ENCODE data around the gene MAST4. TPM values are rescaled to one million over a fixed set of nuclear protein-coding genes. Genes with fewer than 3 reads are reported as not detected.

The MAST4 gene
- polyA plus RNA-seq, 1 experiment: 11.6 TPM

DNA sequence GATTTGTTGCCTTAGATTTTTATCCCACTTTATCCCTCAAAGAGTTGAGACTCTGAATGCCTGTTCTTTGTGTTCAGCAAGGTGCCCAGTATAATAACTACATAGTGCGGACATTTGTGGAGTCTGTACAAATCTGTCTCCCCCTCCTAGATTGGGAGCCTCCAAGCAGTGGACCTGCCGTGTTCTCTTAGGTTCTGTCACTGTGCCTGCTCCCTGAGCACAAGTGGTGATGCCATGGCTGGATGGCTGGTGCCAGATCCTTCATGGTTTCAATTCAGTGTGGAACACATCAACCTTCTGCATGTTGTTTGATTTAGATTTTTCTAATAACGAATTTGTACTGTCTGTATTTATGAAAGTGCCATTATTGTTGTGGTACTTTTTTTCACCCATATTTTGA, 307.5 kb downstream of the MAST4 start:
- TF ChIP-seq, protein P1, sequence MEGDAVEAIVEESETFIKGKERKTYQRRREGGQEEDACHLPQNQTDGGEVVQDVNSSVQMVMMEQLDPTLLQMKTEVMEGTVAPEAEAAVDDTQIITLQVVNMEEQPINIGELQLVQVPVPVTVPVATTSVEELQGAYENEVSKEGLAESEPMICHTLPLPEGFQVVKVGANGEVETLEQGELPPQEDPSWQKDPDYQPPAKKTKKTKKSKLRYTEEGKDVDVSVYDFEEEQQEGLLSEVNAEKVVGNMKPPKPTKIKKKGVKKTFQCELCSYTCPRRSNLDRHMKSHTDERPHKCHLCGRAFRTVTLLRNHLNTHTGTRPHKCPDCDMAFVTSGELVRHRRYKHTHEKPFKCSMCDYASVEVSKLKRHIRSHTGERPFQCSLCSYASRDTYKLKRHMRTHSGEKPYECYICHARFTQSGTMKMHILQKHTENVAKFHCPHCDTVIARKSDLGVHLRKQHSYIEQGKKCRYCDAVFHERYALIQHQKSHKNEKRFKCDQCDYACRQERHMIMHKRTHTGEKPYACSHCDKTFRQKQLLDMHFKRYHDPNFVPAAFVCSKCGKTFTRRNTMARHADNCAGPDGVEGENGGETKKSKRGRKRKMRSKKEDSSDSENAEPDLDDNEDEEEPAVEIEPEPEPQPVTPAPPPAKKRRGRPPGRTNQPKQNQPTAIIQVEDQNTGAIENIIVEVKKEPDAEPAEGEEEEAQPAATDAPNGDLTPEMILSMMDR (IDR thresholded peaks at IDR 0.05; ENCODE audit: low read depth, low read length): no peak
- no peak for DNase-seq (ENCODE audit: low read depth, low spot score)
- CTCF ChIA-PET: no interaction called here
- H3K27me3 ChIP-seq (ENCODE audit: control insufficient read depth, insufficient read depth, low read length): no peaks in the 10 kb centered on the region
- no peak overlapping the region for H3K27ac ChIP-seq (ENCODE audit: low read depth, low read length)
- no peaks in the 10 kb centered on the region for H3K9me3 ChIP-seq (ENCODE audit: control insufficient read depth, insufficient read depth, low read length)
- H3K4me3 ChIP-seq (ENCODE audit: low read depth, low read length): no peak overlapping the region
- POLR2A ChIA-PET: no interaction called here

DNA sequence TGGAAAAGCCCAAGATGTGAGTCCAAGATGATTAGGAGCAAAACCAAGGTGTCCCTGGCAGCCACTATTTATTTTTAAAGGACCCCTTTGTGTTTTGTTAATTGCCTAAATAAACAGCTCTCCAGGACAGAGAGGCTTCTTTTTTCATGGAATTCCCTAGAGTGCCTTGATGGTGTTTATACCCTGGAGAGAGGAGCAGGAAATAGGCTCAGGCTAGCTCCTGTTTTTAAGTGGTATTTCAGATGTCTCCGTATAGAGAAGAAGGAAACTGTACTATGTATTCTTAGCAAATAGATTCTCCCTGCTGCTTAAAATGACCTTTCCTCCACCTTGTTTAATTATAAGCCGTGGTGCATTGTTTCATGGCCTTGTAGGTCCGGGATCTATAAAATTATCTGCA, 308.0 kb downstream of the MAST4 start:
- DNase-seq (ENCODE audit: low read depth, low spot score): no peak
- TF ChIP-seq, protein P1 (IDR thresholded peaks at IDR 0.05; ENCODE audit: low read depth, low read length): no peak
- Histone ChIP-seq H3K27ac (ENCODE audit: low read depth, low read length) (no peak overlapping the region), H3K27me3 (ENCODE audit: control insufficient read depth, insufficient read depth, low read length) (no peaks in the 10 kb centered on the region), H3K4me3 (ENCODE audit: low read depth, low read length) (no peak overlapping the region), H3K9me3 (ENCODE audit: control insufficient read depth, insufficient read depth, low read length) (no peaks in the 10 kb centered on the region)
- CTCF ChIA-PET: no interaction called here
- POLR2A ChIA-PET: no interaction called here

DNA sequence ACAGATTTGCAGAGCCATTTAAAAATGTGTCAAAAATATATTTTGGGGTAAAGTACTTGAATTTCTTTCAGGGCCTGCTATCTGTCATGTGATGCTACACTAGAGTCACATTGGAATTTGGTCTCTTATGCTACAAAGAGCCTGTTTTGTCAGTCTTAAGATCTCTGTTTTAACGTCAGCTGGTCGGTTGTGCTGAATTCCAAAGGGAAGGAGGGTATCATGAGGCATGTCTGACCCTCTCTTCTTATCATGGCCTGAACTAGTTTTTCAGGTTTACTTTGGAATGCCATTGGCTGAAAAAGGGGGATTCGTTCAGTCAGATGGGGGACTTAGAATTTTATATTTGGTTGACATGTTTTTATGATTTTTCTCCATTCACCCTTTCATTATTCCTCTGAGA, 309.8 kb downstream of the MAST4 start:
- no peaks in the 10 kb centered on the region for H3K9me3 ChIP-seq (ENCODE audit: control insufficient read depth, insufficient read depth, low read length)
- no peak overlapping the region for H3K4me3 ChIP-seq (ENCODE audit: low read depth, low read length)
- no peak for DNase-seq (ENCODE audit: low read depth, low spot score)
- TF ChIP-seq, protein P1 (IDR thresholded peaks at IDR 0.05; ENCODE audit: low read depth, low read length): no peak
- no peak overlapping the region for H3K27ac ChIP-seq (ENCODE audit: low read depth, low read length)
- H3K27me3 ChIP-seq (ENCODE audit: control insufficient read depth, insufficient read depth, low read length): no peaks in the 10 kb centered on the region
- ChIA-PET POLR2A (no interaction called here), CTCF (no interaction called here)

DNA sequence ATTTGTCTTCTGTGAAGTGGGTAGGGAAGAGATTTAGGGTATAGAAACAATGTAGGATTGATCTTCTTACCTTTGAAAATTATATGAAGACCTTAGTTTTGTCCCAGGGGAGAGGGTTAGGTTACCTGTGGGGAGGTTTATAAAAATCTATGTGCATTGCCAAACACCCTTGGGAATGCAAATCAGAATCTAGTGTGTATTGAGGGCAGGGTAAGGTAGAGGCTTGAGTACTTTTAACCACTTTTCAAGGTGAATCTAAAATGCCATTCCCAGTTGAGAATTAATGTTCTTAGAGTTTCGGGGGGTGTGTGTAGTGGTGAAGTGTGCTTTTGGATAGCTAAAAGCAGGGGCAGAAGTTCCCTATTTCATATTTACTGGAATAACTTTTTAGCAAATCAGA, 312.0 kb downstream of the MAST4 start:
- no peak for DNase-seq (ENCODE audit: low read depth, low spot score)
- Histone ChIP-seq H3K4me3 (ENCODE audit: low read depth, low read length) (no peak overlapping the region), H3K9me3 (ENCODE audit: control insufficient read depth, insufficient read depth, low read length) (no peaks in the 10 kb centered on the region), H3K27me3 (ENCODE audit: control insufficient read depth, insufficient read depth, low read length) (no peaks in the 10 kb centered on the region), H3K27ac (ENCODE audit: low read depth, low read length) (no peak overlapping the region)
- ChIA-PET CTCF (no interaction called here), POLR2A (no interaction called here)
- TF ChIP-seq, protein P1 (IDR thresholded peaks at IDR 0.05; ENCODE audit: low read depth, low read length): no peak

DNA sequence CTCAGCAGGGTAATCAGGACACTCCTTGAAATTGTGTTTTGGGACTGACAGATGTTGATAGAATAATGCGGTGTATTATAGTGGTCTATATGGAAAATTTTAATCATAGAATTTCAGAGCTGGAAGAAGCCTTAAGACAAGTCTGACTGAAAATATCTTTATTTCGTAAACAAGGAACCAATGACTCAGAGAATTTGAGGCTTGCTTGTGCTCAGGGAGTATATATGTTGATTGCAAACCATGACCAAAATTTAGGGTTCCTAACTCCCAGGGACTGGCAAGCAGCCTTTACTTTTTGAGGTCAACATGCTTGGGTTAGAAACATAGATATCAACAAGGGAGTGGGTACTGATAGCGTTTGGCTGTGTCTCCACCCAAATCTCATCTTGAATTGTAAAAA, 313.2 kb downstream of the MAST4 start:
- no peak for DNase-seq (ENCODE audit: low read depth, low spot score)

More for the DNA sequence above, 313.2 kb downstream of the MAST4 start:
- POLR2A ChIA-PET: no interaction called here
- H3K9me3 ChIP-seq (ENCODE audit: control insufficient read depth, insufficient read depth, low read length): no peaks in the 10 kb centered on the region
- peaks cover under 1% of the 10 kb centered on the region for H3K27me3 ChIP-seq (ENCODE audit: control insufficient read depth, insufficient read depth, low read length)
- no peak overlapping the region for H3K27ac ChIP-seq (ENCODE audit: low read depth, low read length)
- no peak overlapping the region for H3K4me3 ChIP-seq (ENCODE audit: low read depth, low read length)
- TF ChIP-seq, protein P1 (IDR thresholded peaks at IDR 0.05; ENCODE audit: low read depth, low read length): no peak
- CTCF ChIA-PET: interaction anchor here (0.6 kb wide), 1 partner anchor 380 kb away, joined by 3 read pairs; no protein-coding TSS in a partner anchor
